ENCODE data around the gene BDKRB2. TPM values are rescaled to one million over a fixed set of nuclear protein-coding genes. Genes with fewer than 3 reads are reported as not detected.
A peak's percentile ranks its signal among the peaks of the same experiment; 100 is the strongest.

Gene BDKRB2
- total and polyA plus RNA-seq, 2 of the 13 experiments (the other 11 are each of a cell fraction or from before 2014, with no cell fraction given), result 0.03 TPM; not detected in 1

- TF ChIP-seq SKIL (CRISPR knock-in tag; IDR thresholded peaks at IDR 0.05; ENCODE audit: borderline replicate concordance) (no peak), FOXA3 (CRISPR knock-in tag; IDR thresholded peaks at IDR 0.05) (peak; percentile 36; the same call in 1 of the 2 replicates), KLF15 (CRISPR knock-in tag; IDR thresholded peaks at IDR 0.05; ENCODE audit: borderline replicate concordance) (no peak)
These were observed 44.3 kb upstream of the BDKRB2 start (continued) for GRCh38 chr14:96160076-96160912.

GRCh38 chr14:96160913-96161310 is 43.7 kb upstream of the BDKRB2 start:
- Histone ChIP-seq H3K27me3 (ENCODE audit: control insufficient read depth in 1 of 2, insufficient read depth in 2 of 2, low read length in 2 of 2) (no peaks in the 10 kb centered on the region), H3K27ac (ENCODE audit: extremely low read length, insufficient read depth, low read length) (no peak overlapping the region), H3K4me3 (replicated peaks in 1 of 3; ENCODE audit: insufficient read depth in 1 of 3, low read depth in 2 of 3, low read length in 3 of 3) (no peak overlapping the region), H3K9ac (ENCODE audit: insufficient read depth, low read depth, low read length) (no peak overlapping the region), H2AFZ (ENCODE audit: low read length) (no peak overlapping the region), H3K4me1 (ENCODE audit: insufficient read depth, low read length) (peaks cover 16% of the 10 kb centered on the region), H3K4me2 (ENCODE audit: low read depth, low read length) (no peak overlapping the region), H3K9me3 (ENCODE audit: low read length) (no peaks in the 10 kb centered on the region), H3K79me2 (ENCODE audit: insufficient read depth, low read length) (no peaks in the 10 kb centered on the region), H3K36me3 (replicated peaks in 1 of 2; ENCODE audit: control insufficient read depth in 1 of 2, insufficient read depth in 2 of 2, low read length in 2 of 2) (no peaks in the 10 kb centered on the region), H4K20me1 (ENCODE audit: insufficient read depth, low read length) (no peaks in the 10 kb centered on the region)
- in situ Hi-C loops (cut with HindIII; ENCODE audit: extremely low pct_ligation_motif_present, low pct_unique_long_range_greater_than_20kb), result no loop called here
- DNase-seq (ENCODE audit: low spot score), result no peak
- ChIA-PET CTCF (ENCODE audit: low intra/inter-chr PET ratio, low total read pairs) (no interaction called here), POLR2A (no interaction called here)
- WGBS (ENCODE audit: low lambda C conversion rate), result 34% methylated on average over 3 of the region's 4 CpGs
- BruUV-seq (replicated peaks), result no TSS peak
- no peak for ATAC-seq
- no peak for FAIRE-seq
- intact Hi-C loops (cut with micrococcal nuclease; ENCODE audit: unreplicated experiment), result no loop called here
- TF ChIP-seq PLSCR1 (CRISPR knock-in tag; IDR thresholded peaks at IDR 0.05; ENCODE audit: borderline replicate concordance), result no peak
- TF ChIP-seq TRIM22 (IDR thresholded peaks at IDR 0.05), result no peak
- TF ChIP-seq CENPX (CRISPR knock-in tag; IDR thresholded peaks at IDR 0.05), result no peak
- TF ChIP-seq CEBPG (CRISPR knock-in tag; IDR thresholded peaks at IDR 0.05), result no peak
- no peak for TF ChIP-seq ZMYM4 (CRISPR knock-in tag; IDR thresholded peaks at IDR 0.05)
- no peak for TF ChIP-seq MEF2D (CRISPR knock-in tag; IDR thresholded peaks at IDR 0.05)
- no peak for TF ChIP-seq ZNF383 (CRISPR knock-in tag; IDR thresholded peaks at IDR 0.05; ENCODE audit: borderline replicate concordance)
- TF ChIP-seq ZFP90 (CRISPR knock-in tag; IDR thresholded peaks at IDR 0.05; ENCODE audit: borderline replicate concordance), result no peak
- no peak for TF ChIP-seq ZNF121 (CRISPR knock-in tag; IDR thresholded peaks at IDR 0.05)
- no peak for TF ChIP-seq RFX3 (CRISPR knock-in tag; IDR thresholded peaks at IDR 0.05)
- TF ChIP-seq ZNF101 (CRISPR knock-in tag; IDR thresholded peaks at IDR 0.05; ENCODE audit: borderline replicate concordance, low read depth), result no peak
- TF ChIP-seq PAWR (CRISPR knock-in tag; IDR thresholded peaks at IDR 0.05; ENCODE audit: borderline replicate concordance), result no peak
- TF ChIP-seq ZBTB49 (CRISPR knock-in tag; IDR thresholded peaks at IDR 0.05; ENCODE audit: borderline replicate concordance), result no peak
